ENCODE data around the gene SLC35F4. TPM values are rescaled to one million over a fixed set of nuclear protein-coding genes. Genes with fewer than 3 reads are reported as not detected.

SLC35F4 gene
- total RNA-seq, 2 donors from 2014 or later: not detected

GRCh38 chr14:57686304-57686703 lies 179.6 kb downstream of the SLC35F4 start:
- DNase-seq (ENCODE audit: low spot score): no peak
- Histone ChIP-seq H3K4me1 (ENCODE audit: control insufficient read depth in 1 of 2, low read depth in 2 of 2) (peaks cover 0 to 26% of the 10 kb centered on the region in 2 donors), H3K27me3 (replicated peaks; ENCODE audit: insufficient read depth) (no peaks in the 10 kb centered on the region), H3K4me3 (no peak overlapping the region), H3K27ac (peak overlapping the region in 1 of 2 donors; percentile 46), H3K36me3 (no peaks in the 10 kb centered on the region), H3K9me3 (no peaks in the 10 kb centered on the region)
- no peak for TF ChIP-seq CTCF (IDR thresholded peaks at IDR 0.05)
- peak; percentile 62 for ATAC-seq (ENCODE audit: insufficient number of reproducible peaks, low FRiP score, low read depth)

GRCh38 chr14:57671021-57671420 lies 194.9 kb downstream of the SLC35F4 start:
- Histone ChIP-seq H3K36me3 (no peaks in the 10 kb centered on the region), H3K27me3 (replicated peaks; ENCODE audit: insufficient read depth) (no peaks in the 10 kb centered on the region), H3K27ac (no peak overlapping the region), H3K4me3 (no peak overlapping the region), H3K4me1 (ENCODE audit: control insufficient read depth in 1 of 2, low read depth in 2 of 2) (no peaks in the 10 kb centered on the region), H3K9me3 (no peaks in the 10 kb centered on the region)
- ATAC-seq (ENCODE audit: insufficient number of reproducible peaks, low FRiP score, low read depth): no peak
- TF ChIP-seq CTCF (IDR thresholded peaks at IDR 0.05): no peak
- no peak for DNase-seq (ENCODE audit: low spot score)

- H3K9me3 ChIP-seq: peaks cover 4% of the 10 kb centered on the region
- H3K4me3 ChIP-seq: no peak overlapping the region
- TF ChIP-seq CTCF (IDR thresholded peaks at IDR 0.05): no peak
- H3K27ac ChIP-seq: no peak overlapping the region
- ATAC-seq (ENCODE audit: insufficient number of reproducible peaks, low FRiP score, low read depth) (no peak), DNase-seq (ENCODE audit: low spot score) (no peak)
- H3K36me3 ChIP-seq: no peaks in the 10 kb centered on the region
- H3K4me1 ChIP-seq (ENCODE audit: control insufficient read depth in 1 of 2, low read depth in 2 of 2): peaks cover 0 to 13% of the 10 kb centered on the region in 2 donors
- H3K27me3 ChIP-seq (replicated peaks; ENCODE audit: insufficient read depth): no peaks in the 10 kb centered on the region
Measured at GRCh38 chr14:57660208-57660607, 205.7 kb downstream of the SLC35F4 start.

GRCh38 chr14:57659052-57659451 lies 206.8 kb downstream of the SLC35F4 start:
- TF ChIP-seq CTCF (IDR thresholded peaks at IDR 0.05): no peak
- no peak for DNase-seq (ENCODE audit: low spot score)

GRCh38 chr14:57657487-57657886 lies 208.4 kb downstream of the SLC35F4 start:
- no peak overlapping the region for H3K27ac ChIP-seq
- DNase-seq (ENCODE audit: low spot score) (no peak), ATAC-seq (ENCODE audit: insufficient number of reproducible peaks, low FRiP score, low read depth) (no peak)
- H3K4me3 ChIP-seq: no peak overlapping the region
- H3K9me3 ChIP-seq: peaks cover under 1% of the 10 kb centered on the region
- H3K27me3 ChIP-seq (replicated peaks; ENCODE audit: insufficient read depth): no peaks in the 10 kb centered on the region
- TF ChIP-seq CTCF (IDR thresholded peaks at IDR 0.05): no peak
- H3K36me3 ChIP-seq: no peaks in the 10 kb centered on the region
- peaks cover 0 to 13% of the 10 kb centered on the region in 2 donors for H3K4me1 ChIP-seq (ENCODE audit: control insufficient read depth in 1 of 2, low read depth in 2 of 2)

More at GRCh38 chr14:57659052-57659451, 206.8 kb downstream of the SLC35F4 start:
- Histone ChIP-seq H3K36me3 (no peaks in the 10 kb centered on the region), H3K27ac (no peak overlapping the region), H3K4me3 (no peak overlapping the region), H3K9me3 (peaks cover 4% of the 10 kb centered on the region), H3K4me1 (ENCODE audit: control insufficient read depth in 1 of 2, low read depth in 2 of 2) (peaks cover 0 to 13% of the 10 kb centered on the region in 2 donors), H3K27me3 (replicated peaks; ENCODE audit: insufficient read depth) (no peaks in the 10 kb centered on the region)
- no peak for ATAC-seq (ENCODE audit: insufficient number of reproducible peaks, low FRiP score, low read depth)
